Urinary bladder (tissue), 4 donors: ENCODE results near the gene TMCC3. TPM values are rescaled to one million over a fixed set of nuclear protein-coding genes. Genes with fewer than 3 reads are reported as not detected.
A peak's percentile ranks its signal among the peaks of the same experiment; 100 is the strongest.
"Not testable (repeated sequence)": the region's sequence is repeated elsewhere in the genome, so short reads cannot be mapped to it uniquely, and the experiment has no call there.

Experiments used
- DNase-seq: peaks from one replicate; pipeline ENCODE4 v3.0.0-alpha.2; 2015; ENCODE audit errors: extremely low spot score
- H3K27ac ChIP-seq: one replicate; pipeline ENCODE4 v1.5.1; 2013; ENCODE audit warnings: low read depth, mild to moderate bottlenecking, moderate library complexity
- H3K36me3 ChIP-seq: one replicate; pipeline ENCODE4 v1.6.1; 2013; ENCODE audit warnings: mild to moderate bottlenecking, moderate library complexity; ENCODE audit not compliant: insufficient read depth
- H3K4me1 ChIP-seq: one replicate; pipeline ENCODE4 v1.6.1; 2013; ENCODE audit warnings: mild to moderate bottlenecking, moderate library complexity; ENCODE audit not compliant: insufficient read depth
- H3K4me3 ChIP-seq: one replicate; pipeline ENCODE4 v1.5.1; 2013; ENCODE audit warnings: low read depth, low read length
- WGBS: extraction: QIAGEN DNeasy Blood & Tissue Kit; methylation state at CpG from one replicate; pipeline ENCODE4 v1.1.7; 2013; 5-methylcytosine and 5-hydroxymethylcytosine counted together
- polyA plus RNA-seq: library from polyadenylated mRNA; stranded (reverse); fragments of 200-250 nt; gene quantifications from one replicate; pipeline ENCODE4 v1.2.3, GENCODE V29; 2013
- total RNA-seq: library from RNA; depleted of rRNA; stranded (reverse); fragments of >200 nt; gene quantifications from one replicate; pipeline ENCODE4 v1.2.3, GENCODE V29; 2014
- donor health status: healthy with polysubstance abuse.
- donor health status: healthy.

Gene TMCC3, protein sequence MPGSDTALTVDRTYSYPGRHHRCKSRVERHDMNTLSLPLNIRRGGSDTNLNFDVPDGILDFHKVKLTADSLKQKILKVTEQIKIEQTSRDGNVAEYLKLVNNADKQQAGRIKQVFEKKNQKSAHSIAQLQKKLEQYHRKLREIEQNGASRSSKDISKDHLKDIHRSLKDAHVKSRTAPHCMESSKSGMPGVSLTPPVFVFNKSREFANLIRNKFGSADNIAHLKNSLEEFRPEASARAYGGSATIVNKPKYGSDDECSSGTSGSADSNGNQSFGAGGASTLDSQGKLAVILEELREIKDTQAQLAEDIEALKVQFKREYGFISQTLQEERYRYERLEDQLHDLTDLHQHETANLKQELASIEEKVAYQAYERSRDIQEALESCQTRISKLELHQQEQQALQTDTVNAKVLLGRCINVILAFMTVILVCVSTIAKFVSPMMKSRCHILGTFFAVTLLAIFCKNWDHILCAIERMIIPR
- total RNA-seq (11.7 TPM), polyA plus RNA-seq (10.0 TPM)

- WGBS: 1% methylated on average over 81 of the region's 82 CpGs
- Histone ChIP-seq H3K4me3 (peak within 1 kb of the TSS; percentile 77), H3K36me3 (no peaks in the 10 kb centered on the region), H3K27ac (no peak within 1 kb of the TSS), H3K4me1 (no peaks in the 10 kb centered on the region)
- no peak for DNase-seq
Measured at GRCh38 chr12:94650143-94651056, at the start of gene TMCC3. Gene TMCC3, minus strand, starts transcription at chr12:94650557. Its CDS starts 127 bp downstream, at chr12:94650430.

GRCh38 chr12:94699801-94700200 is 49.4 kb upstream of the TMCC3 start:
- Histone ChIP-seq H3K4me3 (no peak overlapping the region), H3K27ac (no peak overlapping the region), H3K4me1 (no peaks in the 10 kb centered on the region), H3K36me3 (no peaks in the 10 kb centered on the region)
- 83% methylated on average over 1 of the region's 1 CpG for WGBS
- DNase-seq: no peak

DNA sequence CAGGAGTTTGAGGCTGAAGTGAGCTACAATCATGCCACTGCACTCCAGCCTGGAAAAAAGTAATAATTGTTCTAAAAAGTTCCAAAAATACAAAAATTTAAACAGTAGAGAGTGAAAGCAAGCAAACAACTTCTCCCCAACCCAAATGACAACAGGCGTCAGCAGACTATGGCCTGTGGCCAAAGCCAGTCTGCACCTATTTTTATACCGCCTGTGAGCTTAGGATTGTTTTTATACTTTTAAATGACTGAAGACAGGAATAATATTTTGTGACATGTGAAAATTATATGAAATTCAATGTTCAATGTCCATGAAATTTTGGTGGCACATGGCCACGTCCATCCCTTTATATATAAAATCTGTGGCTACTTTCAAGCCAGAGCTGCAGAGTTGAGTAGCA is 48.2 kb upstream of the TMCC3 start:
- Histone ChIP-seq H3K27ac (no peak overlapping the region), H3K4me3 (no peak overlapping the region), H3K36me3 (no peaks in the 10 kb centered on the region), H3K4me1 (no peaks in the 10 kb centered on the region)
- 39% methylated on average over 3 of the region's 3 CpGs for WGBS
- no peak for DNase-seq

DNA sequence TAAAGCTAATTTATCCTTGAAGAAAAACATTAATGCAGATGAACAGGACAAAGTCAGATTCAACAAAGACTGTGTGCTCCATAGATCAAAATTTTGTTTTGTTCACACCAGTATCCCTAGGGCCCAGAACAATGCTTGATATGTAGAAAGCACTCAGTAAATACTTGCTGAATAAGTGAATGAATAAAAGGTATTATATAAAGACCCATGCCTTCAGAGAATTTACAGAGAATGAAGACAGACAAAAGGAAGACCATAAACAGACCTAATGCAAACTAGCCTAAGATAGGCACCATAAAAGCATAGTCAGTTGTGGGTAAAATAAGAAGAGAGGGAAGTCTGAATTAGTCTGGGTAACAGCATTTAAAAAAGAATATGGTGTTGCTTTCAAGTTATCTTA is 47.3 kb upstream of the TMCC3 start:
- Histone ChIP-seq H3K36me3 (no peaks in the 10 kb centered on the region), H3K27ac (no peak overlapping the region), H3K4me1 (no peaks in the 10 kb centered on the region), H3K4me3 (no peak overlapping the region)
- DNase-seq: no peak

DNA sequence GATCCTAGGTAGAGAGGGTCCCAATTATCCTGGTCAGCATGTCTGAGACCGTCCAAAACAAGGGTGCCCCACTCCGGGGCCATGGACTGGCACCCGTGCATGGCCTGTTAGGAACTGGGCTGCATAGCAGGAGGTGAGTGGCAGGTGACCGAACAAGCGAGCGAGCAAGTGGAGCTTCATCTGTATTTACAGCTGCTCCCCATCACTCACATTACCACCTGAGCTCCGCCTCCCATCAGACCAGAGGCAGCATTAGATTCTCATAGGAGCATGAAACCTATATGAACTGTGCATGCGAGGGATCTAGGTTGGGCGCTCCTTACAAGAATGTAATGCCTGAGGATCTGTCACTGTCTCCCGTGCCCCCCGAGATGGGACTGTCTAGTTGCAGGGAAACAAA is 44.4 kb upstream of the TMCC3 start:
- Histone ChIP-seq H3K27ac (no peak overlapping the region), H3K36me3 (no peaks in the 10 kb centered on the region), H3K4me1 (no peaks in the 10 kb centered on the region), H3K4me3 (no peak overlapping the region)
- whole genome bisulfite sequencing: 97% methylated on average over 11 of the region's 11 CpGs
- no peak for DNase-seq

- 89% methylated on average over 7 of the region's 7 CpGs for WGBS
- H3K27ac ChIP-seq, DNase-seq, H3K4me1 ChIP-seq, H3K4me3 ChIP-seq, H3K36me3 ChIP-seq: not testable (repeated sequence)
Measured at GRCh38 chr12:94692826-94693225, 42.5 kb upstream of the TMCC3 start.

- WGBS: 27% methylated on average over 5 of the region's 5 CpGs
Measured at GRCh38 chr12:94690198-94690771, 39.9 kb upstream of the TMCC3 start.

DNA sequence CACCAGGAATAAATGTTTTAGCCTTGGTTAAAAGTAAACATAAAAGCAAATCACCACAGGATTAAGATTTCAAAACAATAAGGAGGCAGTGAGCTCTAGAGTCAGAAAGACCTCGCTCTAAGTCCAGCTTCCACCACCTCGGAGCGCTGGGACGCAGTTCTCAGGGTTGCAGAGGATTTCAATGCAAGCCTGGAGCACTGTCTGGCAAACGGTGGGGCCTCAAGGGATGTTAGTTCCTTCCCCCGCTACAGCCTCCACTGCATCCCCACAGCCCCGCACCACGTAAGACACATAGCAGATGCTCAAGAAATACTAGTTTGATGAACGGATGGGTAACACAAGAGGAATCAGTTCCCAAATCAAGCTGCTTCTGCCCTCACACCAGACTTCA is 39.3 kb upstream of the TMCC3 start:
- DNase-seq: no peak
- Histone ChIP-seq H3K4me3 (no peak overlapping the region), H3K27ac (no peak overlapping the region), H3K4me1 (no peaks in the 10 kb centered on the region), H3K36me3 (no peaks in the 10 kb centered on the region)
- 30% methylated on average over 9 of the region's 9 CpGs for WGBS

More at GRCh38 chr12:94690198-94690771, 39.9 kb upstream of the TMCC3 start:
- no peak for DNase-seq
- H3K27ac ChIP-seq: no peak overlapping the region
- H3K4me1 ChIP-seq: no peaks in the 10 kb centered on the region
- H3K4me3 ChIP-seq: no peak overlapping the region
- no peaks in the 10 kb centered on the region for H3K36me3 ChIP-seq

DNA sequence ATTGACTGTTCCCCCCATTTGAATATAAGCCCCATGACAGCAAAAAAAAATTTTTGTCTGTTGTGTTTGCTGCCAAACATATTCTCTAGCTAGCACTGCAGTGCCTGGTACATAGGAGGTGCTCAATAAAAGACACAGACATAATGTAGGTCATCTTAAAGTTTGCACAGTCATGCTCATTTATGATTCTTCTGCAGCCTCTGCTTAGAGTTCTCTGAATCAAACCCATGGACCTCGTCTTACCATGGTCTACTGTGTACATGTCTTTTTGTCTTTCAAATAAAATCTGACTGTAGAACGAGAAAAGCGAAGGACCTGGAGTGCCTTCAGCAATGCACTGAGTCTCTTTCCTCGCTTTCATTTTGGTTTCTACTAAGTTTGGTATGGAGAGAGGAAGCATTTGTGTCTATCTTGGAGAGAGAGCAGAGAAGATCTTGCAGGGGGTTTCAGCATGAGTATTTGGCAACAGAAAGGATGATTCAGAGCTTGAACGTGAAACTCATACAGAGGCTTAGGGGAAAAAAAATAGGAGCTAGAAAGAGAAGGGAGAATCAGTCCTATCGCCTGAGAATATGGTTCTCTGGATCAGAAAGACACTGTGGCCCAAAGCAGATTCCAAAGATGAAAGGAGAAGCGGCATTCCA is 38.8 kb upstream of the TMCC3 start:
- no peaks in the 10 kb centered on the region for H3K36me3 ChIP-seq

DNA sequence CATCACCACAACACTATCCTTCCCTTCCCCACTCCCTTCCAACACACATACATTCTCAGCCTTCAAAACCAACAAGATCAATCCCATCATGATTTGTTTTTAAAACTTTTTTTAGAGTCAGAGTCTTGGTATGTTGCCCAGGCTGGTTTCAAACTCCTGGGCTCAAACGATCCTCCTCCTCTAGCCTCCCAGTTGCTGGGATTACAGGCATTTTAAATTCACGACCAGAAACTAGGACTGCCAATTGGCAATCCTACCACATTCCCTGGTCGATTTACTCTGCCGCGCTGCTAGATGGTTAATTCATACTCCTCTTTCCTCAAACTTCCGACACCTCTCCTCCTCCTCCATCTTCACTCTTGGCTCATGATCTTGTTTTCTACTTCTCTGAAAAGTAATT is 37.5 kb upstream of the TMCC3 start:
- 59% methylated on average over 6 of the region's 6 CpGs for WGBS
- H3K36me3 ChIP-seq: no peaks in the 10 kb centered on the region
- no peak overlapping the region for H3K4me3 ChIP-seq
- H3K27ac ChIP-seq: no peak overlapping the region
- no peak for DNase-seq
- H3K4me1 ChIP-seq: no peaks in the 10 kb centered on the region

More for the DNA sequence above, 38.8 kb upstream of the TMCC3 start:
- WGBS: 35% methylated on average over 7 of the region's 7 CpGs
- H3K4me3 ChIP-seq: no peak overlapping the region
- H3K27ac ChIP-seq: no peak overlapping the region
- DNase-seq: no peak
- no peaks in the 10 kb centered on the region for H3K4me1 ChIP-seq

DNA sequence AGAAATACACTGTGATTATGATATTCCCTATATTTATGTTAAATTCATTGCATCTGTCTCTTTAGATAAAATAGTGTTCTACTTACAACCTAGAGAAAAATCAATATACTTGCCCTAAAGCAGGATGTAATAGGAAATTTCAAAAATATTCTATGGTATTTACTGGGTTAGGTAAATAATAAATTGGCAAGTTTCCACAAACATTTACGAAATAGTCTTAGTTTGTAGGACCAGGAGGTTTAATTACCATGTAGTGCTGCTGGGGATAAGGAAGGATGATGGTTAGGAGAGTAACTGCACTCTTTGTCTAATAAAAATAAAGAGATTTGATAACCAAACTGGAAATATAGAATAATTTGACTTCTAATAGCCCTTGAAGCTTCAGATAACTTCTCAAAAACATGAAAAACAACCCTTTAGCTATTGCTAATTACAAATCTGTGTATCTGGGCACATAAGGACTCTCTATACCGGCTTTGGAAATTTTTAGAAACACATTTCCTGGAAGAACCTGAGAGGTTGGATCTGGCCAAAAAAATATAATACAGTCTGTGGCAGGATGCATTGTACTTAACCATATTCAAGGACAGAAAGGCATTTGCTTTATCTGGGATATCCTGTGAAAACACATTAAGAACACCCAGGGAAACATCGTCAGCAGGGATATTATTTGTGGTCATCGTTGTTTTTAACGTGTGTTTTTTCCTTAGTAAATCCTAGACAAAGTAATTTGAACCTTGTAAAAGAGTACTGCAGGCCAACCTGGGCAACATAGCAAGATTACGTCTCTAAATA is 36.7 kb upstream of the TMCC3 start:
- 58% methylated on average over 6 of the region's 6 CpGs for WGBS
- Histone ChIP-seq H3K36me3 (no peaks in the 10 kb centered on the region), H3K4me1 (no peaks in the 10 kb centered on the region), H3K27ac (no peak overlapping the region), H3K4me3 (no peak overlapping the region)
- no peak for DNase-seq

DNA sequence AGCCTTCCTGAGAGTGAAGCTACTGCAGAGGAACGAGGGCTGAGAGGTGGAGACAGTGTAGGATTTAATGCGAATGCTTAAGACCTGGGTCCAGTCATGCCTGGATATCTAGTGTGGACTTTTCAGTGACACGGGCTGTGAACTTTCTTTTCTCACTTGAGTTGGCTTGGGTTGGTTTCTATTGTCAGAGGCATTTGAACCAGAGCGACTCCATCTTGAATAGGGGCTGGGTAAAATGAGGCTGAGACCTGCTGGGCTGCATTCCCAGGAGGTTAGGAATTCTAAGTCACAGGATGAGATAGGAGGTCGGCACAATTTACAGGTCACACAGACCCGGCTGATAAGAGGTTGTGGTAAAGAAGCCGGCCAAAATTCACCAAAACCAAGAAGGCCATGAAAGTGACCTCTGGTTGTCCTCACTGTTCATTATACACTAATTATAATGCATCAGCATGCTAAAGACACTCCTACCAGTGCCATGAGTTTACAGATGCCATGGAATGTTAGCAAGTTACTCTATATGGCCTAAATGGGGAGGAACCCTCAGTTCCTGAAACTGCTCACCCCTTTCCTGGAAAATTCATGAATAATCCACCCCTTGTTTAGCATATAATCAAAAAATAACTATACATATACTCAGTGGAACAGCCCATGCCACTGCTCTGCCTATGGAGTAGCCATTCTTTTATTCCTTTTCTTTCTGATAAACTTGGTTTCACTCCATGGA is 34.2 kb upstream of the TMCC3 start:
- no peak for DNase-seq
- 96% methylated on average over 7 of the region's 7 CpGs for WGBS
- no peaks in the 10 kb centered on the region for H3K36me3 ChIP-seq
- no peak overlapping the region for H3K4me3 ChIP-seq
- H3K4me1 ChIP-seq: no peaks in the 10 kb centered on the region
- H3K27ac ChIP-seq: no peak overlapping the region
